Endothelial cell of umbilical vein (primary cell): ENCODE data around the gene RRP1. TPM values are rescaled to one million over a fixed set of nuclear protein-coding genes. Genes with fewer than 3 reads are reported as not detected.

Experiments used
- BruUV-seq: library from RNA; stranded (reverse); fragments of 400-500 nt; replicated peaks from 2 replicates; lab custom pipeline; 2021; lab: Mats Ljungman, UMichigan
- CTCF ChIA-PET: fragments of 300-600, 350-600 bp; sonication (Branson Sonifier 250); formaldehyde crosslinking; loops from one replicate; lab custom pipeline; 2021; ENCODE audit warnings: antibody characterized with exemption, inconsistent platforms; lab: Charles Lee
- POLR2A ChIA-PET: fragments of 300-600, 350-600 bp; sonication (Branson Sonifier 250); formaldehyde crosslinking; loops from one replicate; lab custom pipeline; 2021; ENCODE audit warnings: antibody characterized with exemption, inconsistent platforms; lab: Charles Lee
- DNase-seq: peaks from one replicate; pipeline ENCODE4 v3.0.0-alpha.2; 2011; ENCODE audit warnings: low read depth, low spot score
- FAIRE-seq: peaks from 2 replicates; lab custom pipeline; 2011; peaks lifted over from hg19 to GRCh38; lab: Jason Lieb, UNC
- H2AFZ ChIP-seq: 2 replicates; pipeline ENCODE4 v1.6.0; 2012; ENCODE audit warnings: low read depth, low read length, control low read depth, inconsistent platforms
- H3K27ac ChIP-seq: 2 replicates; pipeline ENCODE4 v1.5.1; 2011; ENCODE audit warnings: low read depth, mild to moderate bottlenecking, control low read depth, low read length, moderate library complexity; ENCODE audit not compliant: insufficient read depth
- H3K27me3 ChIP-seq, 2 experiments: 2 replicates each; pipeline versions ENCODE4 v1.6.0 to v1.6.1; 2011; ENCODE audit warnings: low read length in 2 of 2, mixed read lengths in 1 of 2; ENCODE audit not compliant: control insufficient read depth in 2 of 2, insufficient read depth in 2 of 2
- H3K36me3 ChIP-seq, 2 experiments: 2 replicates in 1 of 2; 3 replicates in 1 of 2; pipeline ENCODE4 v1.5.1; 2011; ENCODE audit warnings: low read length in 2 of 2, mild to moderate bottlenecking in 1 of 2, moderate library complexity in 1 of 2; ENCODE audit not compliant: control insufficient read depth in 2 of 2, insufficient read depth in 2 of 2; ENCODE audit errors: extremely low read depth in 1 of 2
- H3K4me1 ChIP-seq: 3 replicates; pipeline ENCODE4 v1.5.1; 2011; ENCODE audit warnings: mild to moderate bottlenecking, low read length; ENCODE audit not compliant: control insufficient read depth, insufficient read depth; ENCODE audit errors: extremely low read depth
- H3K4me2 ChIP-seq: 2 replicates; pipeline ENCODE4 v1.6.1; 2011; ENCODE audit warnings: low read length, control low read depth, mixed read lengths; ENCODE audit not compliant: insufficient read depth
- H3K4me3 ChIP-seq, 3 experiments: fragments of 200-600 bp in 1 of 3; sonication (generic), shearing (Covaris generic) in 1 of 3; replicated peaks in 1 of 3; 2 replicates each; pipeline ENCODE4 v1.5.1; 2011 to 2016; ENCODE audit warnings: control low read depth in 3 of 3, low read length in 3 of 3, mild to moderate bottlenecking in 2 of 3, inconsistent platforms in 1 of 3, low read depth in 1 of 3, moderate library complexity in 1 of 3; ENCODE audit not compliant: insufficient read depth in 1 of 3
- H3K79me2 ChIP-seq: 2 replicates; pipeline ENCODE4 v1.6.0; 2012; ENCODE audit warnings: low read length, inconsistent platforms; ENCODE audit not compliant: control insufficient read depth, insufficient read depth
- H3K9ac ChIP-seq: replicated peaks from 2 replicates; pipeline ENCODE3; 2011; ENCODE audit warnings: low read length, control low read depth; ENCODE audit not compliant: insufficient read depth; ENCODE audit errors: extremely low read depth
- H3K9me1 ChIP-seq: replicated peaks from 3 replicates; pipeline ENCODE4 v1.6.0; 2011; ENCODE audit warnings: mild to moderate bottlenecking, low read length; ENCODE audit not compliant: control insufficient read depth, insufficient read depth; ENCODE audit errors: extremely low read depth
- H3K9me3 ChIP-seq: replicated peaks from 2 replicates; pipeline ENCODE4 v1.5.1; 2012; ENCODE audit warnings: low read length, inconsistent platforms; ENCODE audit not compliant: control insufficient read depth, insufficient read depth
- H4K20me1 ChIP-seq: replicated peaks from 2 replicates; pipeline ENCODE3; 2011; ENCODE audit warnings: mild to moderate bottlenecking, low read length; ENCODE audit not compliant: control insufficient read depth, insufficient read depth; ENCODE audit errors: extremely low read depth
- EZH2 ChIP-seq: IDR thresholded peaks from 2 replicates; pipeline ENCODE4 v1.6.1; 2012; ENCODE audit warnings: borderline replicate concordance, low read depth, mild to moderate bottlenecking, moderate library complexity, low read length, inconsistent platforms; ENCODE audit not compliant: severe bottlenecking
- FOS ChIP-seq: IDR thresholded peaks from 2 replicates; pipeline ENCODE4 v1.6.1; 2011; ENCODE audit warnings: mild to moderate bottlenecking, low read length, moderate library complexity, borderline replicate concordance; ENCODE audit not compliant: insufficient read depth
- GATA2 ChIP-seq: IDR thresholded peaks from 2 replicates; pipeline ENCODE4 v1.7.0; 2011; ENCODE audit warnings: low read depth, mild to moderate bottlenecking, moderate library complexity, mixed read lengths, low read length; ENCODE audit not compliant: insufficient read length, insufficient read depth
- JUN ChIP-seq: IDR thresholded peaks from 2 replicates; pipeline ENCODE4 v1.6.1; 2011; ENCODE audit warnings: borderline replicate concordance, low read depth; ENCODE audit not compliant: insufficient read length, insufficient read depth
- MYC ChIP-seq: IDR thresholded peaks from one replicate; pipeline ENCODE4 v1.6.1; 2011; ENCODE audit warnings: mild to moderate bottlenecking, low read depth, low read length
- POLR2A ChIP-seq: IDR thresholded peaks from 2 replicates; pipeline ENCODE4 v1.6.1; 2012; ENCODE audit warnings: low read depth, mild to moderate bottlenecking, control low read depth, low read length
- POLR2AphosphoS5 ChIP-seq: IDR thresholded peaks from 2 replicates; pipeline ENCODE4 v1.6.1; 2012; ENCODE audit warnings: low read depth, mild to moderate bottlenecking, control low read depth, low read length, moderate library complexity; ENCODE audit not compliant: insufficient read depth
- dilution Hi-C: fragments of 300-500 bp; cut with MboI; formaldehyde crosslinking; loops from one replicate; pipeline ENCODE4 v1.15.0; 2019; ENCODE audit warnings: low sequenced_read_pairs; ENCODE audit not compliant: extremely low pct_ligation_motif_present
- intact Hi-C: fragments of 100-400 bp; cut with micrococcal nuclease; formaldehyde crosslinking; loops from one replicate; pipeline ENCODE4 v1.10.0; 2022
- polyA plus RNA-seq, 4 experiments: library from polyadenylated mRNA; depleted of rRNA in 3 of 4; stranded (reverse) in 3 of 4; unstranded in 1 of 4; fragments of >200 nt; gene quantifications; 2 replicates each; pipeline versions ENCODE4 v1.2.1 to v1.2.3, GENCODE V29; 2011 to 2012; ENCODE audit warnings: missing spikeins in 1 of 4
- total RNA-seq: library from RNA; stranded (reverse); gene quantifications from 2 replicates; pipeline ENCODE4 v1.2.3, GENCODE V29; 2021
- TF ChIP-seq, protein P1 (sequence below): IDR thresholded peaks from 2 replicates; pipeline ENCODE4 v1.6.1; 2011; ENCODE audit not compliant: insufficient read depth, insufficient read length
- TF ChIP-seq, protein P2 (sequence below), 2 donors: IDR thresholded peaks; 1 replicate in 1 of 2; 2 replicates in 1 of 2; pipeline ENCODE4 v1.5.1; 2011; ENCODE audit warnings: low read length in 2 of 2, mild to moderate bottlenecking in 2 of 2, moderate library complexity in 2 of 2, control low read depth in 1 of 2, inconsistent platforms in 1 of 2, low read depth in 1 of 2; ENCODE audit not compliant: insufficient read depth in 1 of 2; ENCODE audit errors: extremely low read depth in 1 of 2

The RRP1 gene
- total and polyA plus RNA-seq, 2 donors (not counting 3 experiments of a cell fraction or from before 2014, with no cell fraction given) = 15.2 to 36.3 TPM

DNA sequence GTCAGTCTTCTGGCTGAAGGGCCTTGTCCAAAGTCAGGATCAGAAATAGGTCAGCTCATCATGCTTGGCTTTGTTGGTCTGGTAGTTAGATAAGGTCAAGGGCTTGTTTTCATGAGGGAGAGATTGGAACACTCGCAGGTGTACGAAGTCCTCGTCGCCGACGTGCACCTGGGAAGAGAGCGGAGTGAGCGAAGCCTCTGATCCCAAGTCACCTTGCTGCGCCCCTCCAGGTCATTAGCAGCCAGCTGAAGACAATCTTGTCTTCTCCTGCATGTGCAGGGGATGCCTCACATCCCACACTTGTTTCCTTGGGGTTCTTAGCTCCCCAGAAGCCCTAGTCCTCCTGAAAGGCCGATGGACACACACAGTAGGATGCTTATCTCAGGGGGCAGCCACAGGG lies 15.2 kb upstream of the RRP1 start:
- Histone ChIP-seq H2AFZ (no peak overlapping the region), H4K20me1 (no peaks in the 10 kb centered on the region), H3K9ac (no peak overlapping the region), H3K36me3 (peaks cover 3 to 10% of the 10 kb centered on the region in 2 experiments), H3K27me3 (peaks cover 2% of the 10 kb centered on the region in 2 experiments), H3K9me3 (no peaks in the 10 kb centered on the region), H3K4me1 (peaks cover 12% of the 10 kb centered on the region), H3K9me1 (no peaks in the 10 kb centered on the region), H3K27ac (no peak overlapping the region), H3K4me2 (no peak overlapping the region), H3K4me3 (no peak overlapping the region), H3K79me2 (peaks cover 18% of the 10 kb centered on the region)
- no peak for DNase-seq
- no peak for TF ChIP-seq GATA2
- no peak for TF ChIP-seq EZH2
- TF ChIP-seq POLR2AphosphoS5 = no peak
- FAIRE-seq = no peak
- BruUV-seq = no TSS peak
- intact Hi-C loops (loop anchor here (10.0 kb wide), 1 partner anchor 109 kb away; no protein-coding TSS in a partner anchor), dilution Hi-C loops (no loop called here)
- ChIA-PET POLR2A (no interaction called here), CTCF (no interaction called here)

DNA sequence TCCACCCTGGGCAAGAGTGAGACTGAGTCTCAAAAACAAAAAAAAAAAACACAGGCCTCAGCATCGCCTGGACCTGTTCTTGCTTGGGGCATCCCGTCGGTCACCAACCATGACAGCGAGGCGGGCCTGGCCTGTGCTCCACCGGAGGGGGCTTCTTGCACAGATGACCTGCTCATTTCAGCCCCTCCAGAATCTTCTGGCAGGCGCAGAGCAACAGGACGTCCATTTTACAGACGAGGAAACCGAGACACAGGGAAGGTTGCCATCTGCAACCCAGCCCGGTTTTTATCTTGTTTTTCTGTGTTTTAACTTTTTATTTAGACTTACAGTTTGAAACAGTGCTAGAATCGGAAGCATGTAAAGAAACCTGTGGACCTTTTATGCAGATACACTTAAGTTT lies 14.2 kb upstream of the RRP1 start:
- Histone ChIP-seq H3K27ac (no peak overlapping the region), H3K4me3 (peak overlapping the region; percentile 64 to 82 (median 72)), H3K9me3 (no peaks in the 10 kb centered on the region), H3K36me3 (peaks cover 3 to 10% of the 10 kb centered on the region in 2 experiments), H3K27me3 (peaks cover 2% of the 10 kb centered on the region in 2 experiments), H3K9me1 (no peaks in the 10 kb centered on the region), H4K20me1 (no peaks in the 10 kb centered on the region), H3K79me2 (peaks cover 18% of the 10 kb centered on the region), H2AFZ (no peak overlapping the region), H3K4me2 (peak overlapping the region; percentile 94), H3K9ac (peak overlapping the region; percentile 52), H3K4me1 (peaks cover 12% of the 10 kb centered on the region)
- TF ChIP-seq MYC (no peak), POLR2A (no peak), GATA2 (no peak), POLR2AphosphoS5 (no peak), JUN (no peak), EZH2 (no peak), FOS (no peak)
- TF ChIP-seq, protein P1, sequence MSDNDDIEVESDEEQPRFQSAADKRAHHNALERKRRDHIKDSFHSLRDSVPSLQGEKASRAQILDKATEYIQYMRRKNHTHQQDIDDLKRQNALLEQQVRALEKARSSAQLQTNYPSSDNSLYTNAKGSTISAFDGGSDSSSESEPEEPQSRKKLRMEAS = no peak
- TF ChIP-seq, protein P2, sequence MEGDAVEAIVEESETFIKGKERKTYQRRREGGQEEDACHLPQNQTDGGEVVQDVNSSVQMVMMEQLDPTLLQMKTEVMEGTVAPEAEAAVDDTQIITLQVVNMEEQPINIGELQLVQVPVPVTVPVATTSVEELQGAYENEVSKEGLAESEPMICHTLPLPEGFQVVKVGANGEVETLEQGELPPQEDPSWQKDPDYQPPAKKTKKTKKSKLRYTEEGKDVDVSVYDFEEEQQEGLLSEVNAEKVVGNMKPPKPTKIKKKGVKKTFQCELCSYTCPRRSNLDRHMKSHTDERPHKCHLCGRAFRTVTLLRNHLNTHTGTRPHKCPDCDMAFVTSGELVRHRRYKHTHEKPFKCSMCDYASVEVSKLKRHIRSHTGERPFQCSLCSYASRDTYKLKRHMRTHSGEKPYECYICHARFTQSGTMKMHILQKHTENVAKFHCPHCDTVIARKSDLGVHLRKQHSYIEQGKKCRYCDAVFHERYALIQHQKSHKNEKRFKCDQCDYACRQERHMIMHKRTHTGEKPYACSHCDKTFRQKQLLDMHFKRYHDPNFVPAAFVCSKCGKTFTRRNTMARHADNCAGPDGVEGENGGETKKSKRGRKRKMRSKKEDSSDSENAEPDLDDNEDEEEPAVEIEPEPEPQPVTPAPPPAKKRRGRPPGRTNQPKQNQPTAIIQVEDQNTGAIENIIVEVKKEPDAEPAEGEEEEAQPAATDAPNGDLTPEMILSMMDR (IDR thresholded peaks at IDR 0.05; ENCODE audit: extremely low read depth in 1 of 2, insufficient read depth in 1 of 2, low read depth in 1 of 2, low read length in 2 of 2) = no peak
- BruUV-seq = no TSS peak
- dilution Hi-C loops = no loop called here
- FAIRE-seq (no peak), DNase-seq (no peak)
- CTCF ChIA-PET = no interaction called here
- POLR2A ChIA-PET = no interaction called here
- intact Hi-C loops = loop anchor here (10.0 kb wide), 1 partner anchor 110 kb away; no protein-coding TSS in a partner anchor
